H9 (cell line): Measurements from ENCODE around the gene SSBP3. TPM values are rescaled to one million over a fixed set of nuclear protein-coding genes. Genes with fewer than 3 reads are reported as not detected.

Experiments
- DNase-seq: peaks from one replicate; pipeline ENCODE4 v3.0.0-alpha.2; 2017
- H2AFZ ChIP-seq: one replicate; pipeline ENCODE4 v1.6.1; 2013; ENCODE audit warnings: mild to moderate bottlenecking, low read length, control low read depth, moderate library complexity
- H2AK5ac ChIP-seq: 2 replicates; pipeline ENCODE4 v1.6.1; 2013; ENCODE audit warnings: low read length, control low read depth, mixed read lengths; ENCODE audit not compliant: insufficient read length
- H2BK120ac ChIP-seq: one replicate; pipeline ENCODE4 v1.6.1; 2013; ENCODE audit warnings: low read depth, mild to moderate bottlenecking, low read length, control low read depth, inconsistent platforms; ENCODE audit not compliant: poor library complexity, severe bottlenecking
- H2BK12ac ChIP-seq: 2 replicates; pipeline ENCODE4 v1.6.1; 2013; ENCODE audit warnings: low read length, control low read depth, mixed read lengths, low read depth; ENCODE audit not compliant: insufficient read length
- H2BK15ac ChIP-seq: 2 replicates; pipeline ENCODE4 v1.6.1; 2013; ENCODE audit warnings: low read depth, low read length, control low read depth
- H2BK20ac ChIP-seq: one replicate; pipeline ENCODE4 v1.6.1; 2013; ENCODE audit warnings: low read depth, mild to moderate bottlenecking, low read length, control low read depth, inconsistent platforms; ENCODE audit not compliant: poor library complexity, severe bottlenecking
- H2BK5ac ChIP-seq: 2 replicates; pipeline ENCODE4 v1.6.1; 2013; ENCODE audit warnings: low read length, control low read depth, mixed read lengths; ENCODE audit not compliant: insufficient read length
- H3K14ac ChIP-seq: 2 replicates; pipeline ENCODE4 v1.6.1; 2013; ENCODE audit warnings: low read length, control low read depth; ENCODE audit not compliant: insufficient read depth
- H3K18ac ChIP-seq: 2 replicates; pipeline ENCODE4 v1.6.1; 2013; ENCODE audit warnings: low read depth, mild to moderate bottlenecking, mixed read lengths, low read length, control low read depth; ENCODE audit not compliant: insufficient read length
- H3K23ac ChIP-seq: 2 replicates; pipeline ENCODE4 v1.6.1; 2013; ENCODE audit warnings: low read length, control low read depth, mixed read lengths, low read depth; ENCODE audit not compliant: insufficient read length
- H3K23me2 ChIP-seq: 2 replicates; pipeline ENCODE4 v1.6.1; 2013; ENCODE audit warnings: low read depth, mild to moderate bottlenecking, mixed read lengths, low read length, control low read depth; ENCODE audit not compliant: insufficient read length, poor library complexity, severe bottlenecking
- H3K27ac ChIP-seq: 2 replicates; pipeline ENCODE4 v1.5.1; 2013; ENCODE audit warnings: low read length, control low read depth, mixed read lengths, low read depth; ENCODE audit not compliant: insufficient read length
- H3K27me3 ChIP-seq: 2 replicates; pipeline ENCODE4 v1.6.1; 2013; ENCODE audit warnings: low read length, control low read depth, inconsistent platforms; ENCODE audit not compliant: insufficient read depth
- H3K4ac ChIP-seq: 2 replicates; pipeline ENCODE4 v1.6.1; 2013; ENCODE audit warnings: low read depth, mild to moderate bottlenecking, control low read depth, inconsistent platforms, low read length, moderate library complexity
- H3K4me1 ChIP-seq: 2 replicates; pipeline ENCODE4 v1.6.1; 2013; ENCODE audit warnings: low read length, control low read depth, inconsistent platforms; ENCODE audit not compliant: insufficient read depth
- H3K4me2 ChIP-seq: 2 replicates; pipeline ENCODE4 v1.6.1; 2013; ENCODE audit warnings: low read length, control low read depth, mixed read lengths; ENCODE audit not compliant: insufficient read length, insufficient read depth
- H3K56ac ChIP-seq: 2 replicates; pipeline ENCODE4 v1.6.1; 2013; ENCODE audit warnings: low read depth, mild to moderate bottlenecking, mixed read lengths, low read length, control low read depth; ENCODE audit not compliant: insufficient read length
- H3K79me1 ChIP-seq: 2 replicates; pipeline ENCODE4 v1.6.1; 2013; ENCODE audit warnings: low read depth, mild to moderate bottlenecking, moderate library complexity, low read length, control low read depth, inconsistent platforms; ENCODE audit not compliant: insufficient read depth, poor library complexity, severe bottlenecking
- H3K79me2 ChIP-seq: 2 replicates; pipeline ENCODE4 v1.6.1; 2013; ENCODE audit warnings: low read length, control low read depth, inconsistent platforms; ENCODE audit not compliant: insufficient read depth
- H3K9ac ChIP-seq: 2 replicates; pipeline ENCODE4 v1.6.1; 2013; ENCODE audit warnings: low read length, control low read depth, mixed read lengths; ENCODE audit not compliant: insufficient read length; ENCODE audit errors: extremely low read depth
- H3K9me3 ChIP-seq: one replicate; pipeline ENCODE4 v1.6.1; 2013; ENCODE audit warnings: low read depth, low read length, inconsistent platforms; ENCODE audit not compliant: control insufficient read depth
- H3T11ph ChIP-seq: one replicate; pipeline ENCODE4 v1.6.1; 2013; ENCODE audit warnings: mild to moderate bottlenecking, low read length, control low read depth, inconsistent platforms
- H4K20me1 ChIP-seq: one replicate; pipeline ENCODE4 v1.6.1; 2013; ENCODE audit not compliant: control insufficient read depth, insufficient read length, insufficient read depth
- H4K5ac ChIP-seq: 2 replicates; pipeline ENCODE4 v1.6.1; 2013; ENCODE audit warnings: low read depth, mild to moderate bottlenecking, mixed read lengths, low read length, control low read depth; ENCODE audit not compliant: insufficient read length
- H4K8ac ChIP-seq: replicated peaks from 2 replicates; pipeline ENCODE4 v1.6.1; 2013; ENCODE audit warnings: low read length, control low read depth, mixed read lengths, low read depth; ENCODE audit not compliant: insufficient read length
- H4K91ac ChIP-seq: 2 replicates; pipeline ENCODE4 v1.6.1; 2013; ENCODE audit warnings: low read depth, mild to moderate bottlenecking, moderate library complexity, mixed read lengths, low read length, control low read depth; ENCODE audit not compliant: insufficient read length
- H3K27ac Mint-ChIP-seq, 3 experiments: 2 replicates in 2 of 3; 3 replicates in 1 of 3; pipeline ENCODE4 v1.8.0; 2020 to 2021; ENCODE audit warnings: mixed read lengths in 3 of 3, mild to moderate bottlenecking in 1 of 3, moderate library complexity in 1 of 3
- H3K27me3 Mint-ChIP-seq: 2 replicates; pipeline ENCODE4 v1.8.0; 2021; ENCODE audit warnings: low read depth, mild to moderate bottlenecking, moderate library complexity, mixed read lengths
- H3K36me3 Mint-ChIP-seq, 3 experiments: 2 replicates in 2 of 3; 3 replicates in 1 of 3; pipeline ENCODE4 v1.8.0; 2020 to 2021; ENCODE audit warnings: low read depth in 3 of 3, mixed read lengths in 3 of 3; ENCODE audit not compliant: insufficient read depth in 1 of 3
- H3K4me1 Mint-ChIP-seq, 2 experiments: 2 replicates each; pipeline ENCODE4 v1.8.0; 2020; ENCODE audit warnings: mixed read lengths in 2 of 2
- H3K4me3 Mint-ChIP-seq, 2 experiments: 2 replicates in 1 of 2; 3 replicates in 1 of 2; pipeline ENCODE4 v1.8.0; 2020 to 2021; ENCODE audit warnings: mild to moderate bottlenecking in 2 of 2, mixed read lengths in 2 of 2, moderate library complexity in 1 of 2
- H3K9me3 Mint-ChIP-seq, 2 experiments: 2 replicates in 1 of 2; 3 replicates in 1 of 2; pipeline ENCODE4 v1.8.0; 2020; ENCODE audit warnings: mild to moderate bottlenecking in 2 of 2, mixed read lengths in 2 of 2, moderate library complexity in 1 of 2
- CTCF ChIP-seq: fragments of 200-600 bp; sonication (generic); conservative IDR thresholded peaks from 3 replicates; pipeline ENCODE4 v1.8.0; 2021; ENCODE audit warnings: antibody characterized with exemption, mild to moderate bottlenecking
- WGBS: extraction: QIAGEN DNeasy Blood & Tissue Kit; methylation state at CpG from one replicate; pipeline ENCODE4 v1.1.7; 2013; ENCODE audit warnings: missing lambda C conversion rate, low lambda C conversion rate, mixed read lengths; ENCODE audit not compliant: insufficient read length; ENCODE audit errors: extremely low coverage; 5-methylcytosine and 5-hydroxymethylcytosine counted together
- total RNA-seq: library from RNA; stranded (reverse); gene quantifications from 2 replicates; pipeline ENCODE4 v1.2.1, GENCODE V29; 2021

SSBP3 gene
- total RNA-seq, 1 experiment from 2014 or later = 126 TPM

DNA sequence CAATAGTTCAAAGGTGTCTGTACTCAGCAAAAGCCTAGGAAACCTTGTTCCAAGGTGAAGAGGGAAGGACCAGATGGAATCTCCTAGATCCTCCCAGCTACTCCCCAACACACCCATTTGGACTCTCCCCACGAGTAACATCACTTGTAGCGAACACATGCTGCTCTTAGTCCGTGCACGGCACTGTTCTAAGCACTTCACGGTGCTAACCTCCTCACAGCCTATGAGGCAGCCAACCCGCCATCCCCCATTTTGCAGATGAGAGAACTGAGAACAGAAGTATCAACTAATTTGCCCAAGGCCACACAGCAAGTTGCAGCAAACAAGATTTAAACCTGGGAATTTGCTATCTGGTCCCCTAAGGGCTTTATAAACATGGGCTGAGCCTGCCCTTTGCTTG, 182.0 kb downstream of the SSBP3 start:
- peaks cover 30 to 43% of the 10 kb centered on the region in 2 experiments for H3K4me1 Mint-ChIP-seq
- Histone ChIP-seq H3K14ac (no peak overlapping the region), H4K8ac (no peak overlapping the region), H4K5ac (no peak overlapping the region), H3K27ac (no peak overlapping the region), H3K56ac (no peak overlapping the region), H3K18ac (no peak overlapping the region), H2BK20ac (no peak overlapping the region), H3K23me2 (no peaks in the 10 kb centered on the region), H3K79me2 (no peaks in the 10 kb centered on the region), H3K4me2 (no peak overlapping the region), H3K9ac (no peak overlapping the region), H3K79me1 (no peaks in the 10 kb centered on the region), H3K23ac (no peak overlapping the region), H4K91ac (no peak overlapping the region), H3K27me3 (no peaks in the 10 kb centered on the region), H3K4me1 (no peaks in the 10 kb centered on the region), H2BK12ac (no peak overlapping the region), H4K20me1 (no peaks in the 10 kb centered on the region), H3T11ph (no peak overlapping the region), H3K4ac (no peak overlapping the region), H2AFZ (no peak overlapping the region), H2BK15ac (no peak overlapping the region), H2BK5ac (no peak overlapping the region), H2BK120ac (no peak overlapping the region), H3K9me3 (no peaks in the 10 kb centered on the region), H2AK5ac (no peak overlapping the region)
- H3K4me3 Mint-ChIP-seq = no peak overlapping the region
- H3K36me3 Mint-ChIP-seq = peaks cover 9 to 32% (median 31%) of the 10 kb centered on the region in 3 experiments; a peak in 6 of 7 replicates
- TF ChIP-seq CTCF = no peak
- H3K27me3 Mint-ChIP-seq = peaks cover 2% of the 10 kb centered on the region; the same call in 1 of the 2 replicates
- DNase-seq = no peak
- no CpG with 5 or more reads among the region's 6 CpGs for WGBS
- peak overlapping the region in 2 of 3 experiments; percentile 84 to 91; a peak in 4 of 7 replicates for H3K27ac Mint-ChIP-seq
- H3K9me3 Mint-ChIP-seq = no peaks in the 10 kb centered on the region
